ENCODE data around the gene TMEM221. TPM values are rescaled to one million over a fixed set of nuclear protein-coding genes. Genes with fewer than 3 reads are reported as not detected.

Gene TMEM221
- total and polyA plus RNA-seq, 10 of the 15 experiments (the other 5 are each of a cell fraction or from before 2014, with no cell fraction given) = 0.04 to 0.24 TPM; not detected in 8

- ChIA-PET RAD21 (ENCODE audit: unreplicated experiment) (interaction anchor here (0.6 kb wide), 1 partner anchor 367 kb away, joined by 3 read pairs; no protein-coding TSS in a partner anchor), CTCF (interaction anchor here (0.6 to 2.2 kb wide), 3 partner anchors 13 to 93 kb away, joined by 3 to 7 read pairs (median 3); no protein-coding TSS in a partner anchor)
- no TSS peak for BruUV-seq (replicated peaks)
- no peak for TF ChIP-seq CBFB (IDR thresholded peaks at IDR 0.05; ENCODE audit: low read depth)
- no peak for TF ChIP-seq SMC3 (IDR thresholded peaks at IDR 0.05; ENCODE audit: borderline replicate concordance, low read length)
- TF ChIP-seq POLR2AphosphoS5 (IDR thresholded peaks at IDR 0.05; ENCODE audit: low read length) = no peak
- TF ChIP-seq PRDM15 (CRISPR knock-in tag; IDR thresholded peaks at IDR 0.05) = no peak
- TF ChIP-seq CREB1 (IDR thresholded peaks at IDR 0.05; ENCODE audit: low read depth) = no peak
- TF ChIP-seq ZZZ3 (IDR thresholded peaks at IDR 0.05; ENCODE audit: control insufficient read depth, insufficient read length, low read depth) = no peak
- no peak for TF ChIP-seq BRCA1 (IDR thresholded peaks at IDR 0.05; ENCODE audit: low read depth, low read length)
- TF ChIP-seq ZNF384 (IDR thresholded peaks at IDR 0.05; ENCODE audit: borderline replicate concordance, low read depth, low read length) = no peak
- no peak for TF ChIP-seq IRF3 (IDR thresholded peaks at IDR 0.05)
- TF ChIP-seq RUNX3 (IDR thresholded peaks at IDR 0.05; ENCODE audit: low read length) = no peak
- TF ChIP-seq WRNIP1 (IDR thresholded peaks at IDR 0.05; ENCODE audit: borderline replicate concordance, low read depth, low read length) = no peak
- TF ChIP-seq ASH2L (IDR thresholded peaks at IDR 0.05; ENCODE audit: borderline replicate concordance, low read depth) = no peak
- no peak for TF ChIP-seq NR2C2 (IDR thresholded peaks at IDR 0.05; ENCODE audit: borderline replicate concordance, control insufficient read depth, insufficient read length, low read depth)
- TF ChIP-seq MTA2 (IDR thresholded peaks at IDR 0.05; ENCODE audit: low read depth) = no peak
- TF ChIP-seq, protein P1, sequence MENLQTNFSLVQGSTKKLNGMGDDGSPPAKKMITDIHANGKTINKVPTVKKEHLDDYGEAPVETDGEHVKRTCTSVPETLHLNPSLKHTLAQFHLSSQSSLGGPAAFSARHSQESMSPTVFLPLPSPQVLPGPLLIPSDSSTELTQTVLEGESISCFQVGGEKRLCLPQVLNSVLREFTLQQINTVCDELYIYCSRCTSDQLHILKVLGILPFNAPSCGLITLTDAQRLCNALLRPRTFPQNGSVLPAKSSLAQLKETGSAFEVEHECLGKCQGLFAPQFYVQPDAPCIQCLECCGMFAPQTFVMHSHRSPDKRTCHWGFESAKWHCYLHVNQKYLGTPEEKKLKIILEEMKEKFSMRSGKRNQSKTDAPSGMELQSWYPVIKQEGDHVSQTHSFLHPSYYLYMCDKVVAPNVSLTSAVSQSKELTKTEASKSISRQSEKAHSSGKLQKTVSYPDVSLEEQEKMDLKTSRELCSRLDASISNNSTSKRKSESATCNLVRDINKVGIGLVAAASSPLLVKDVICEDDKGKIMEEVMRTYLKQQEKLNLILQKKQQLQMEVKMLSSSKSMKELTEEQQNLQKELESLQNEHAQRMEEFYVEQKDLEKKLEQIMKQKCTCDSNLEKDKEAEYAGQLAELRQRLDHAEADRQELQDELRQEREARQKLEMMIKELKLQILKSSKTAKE (IDR thresholded peaks at IDR 0.05; ENCODE audit: low read depth, poor library complexity, severe bottlenecking) = no peak
Observed at GRCh38 chr19:17398902-17399527, 49.5 kb downstream of the TMEM221 start.

More at GRCh38 chr19:17398902-17399527, 49.5 kb downstream of the TMEM221 start:
- FAIRE-seq = no peak
- peaks cover 19% of the 10 kb centered on the region for H3K79me2 ChIP-seq (ENCODE audit: control insufficient read depth, insufficient read depth, low read length)
- H3K4me1 ChIP-seq (ENCODE audit: control insufficient read depth, insufficient read depth, low read length) = peaks cover 6% of the 10 kb centered on the region
- no peak overlapping the region for H3K4me2 ChIP-seq (ENCODE audit: control insufficient read depth, insufficient read depth)
- H2AFZ ChIP-seq (ENCODE audit: control insufficient read depth, low read depth, low read length) = no peak overlapping the region
- peaks cover 3% of the 10 kb centered on the region; the same call in 1 of the 2 replicates for H4K20me1 ChIP-seq (ENCODE audit: control insufficient read depth, insufficient read depth)
- ATAC-seq = no peak
- intact Hi-C loops (cut with micrococcal nuclease; ENCODE audit: unreplicated experiment) (no loop called here), in situ Hi-C loops (cut with MboI) (loop anchor here (5.0 kb wide), 1 partner anchor 68 kb away; no protein-coding TSS in a partner anchor)
- no peak overlapping the region for H3K4me3 ChIP-seq
- SMC1A ChIA-PET (ENCODE audit: uncharacterized antibody, unreplicated experiment) = interaction anchor here (1.0 kb wide), 1 partner anchor 20 kb away, joined by 3 read pairs; no protein-coding TSS in a partner anchor
- H3K36me3 ChIP-seq (ENCODE audit: control insufficient read depth in 2 of 2, insufficient read depth in 2 of 2, low read length in 1 of 2) = peaks cover 14 to 27% of the 10 kb centered on the region in 2 experiments
- no peak overlapping the region for H3K27ac ChIP-seq (ENCODE audit: control insufficient read depth, insufficient read depth)
- no peaks in the 10 kb centered on the region for H3K9me3 ChIP-seq (replicated peaks; ENCODE audit: control insufficient read depth, insufficient read depth, low read length)
- H3K27me3 ChIP-seq (replicated peaks in 1 of 2; ENCODE audit: control insufficient read depth in 2 of 2, insufficient read depth in 2 of 2, low read length in 1 of 2) = no peaks in the 10 kb centered on the region
- POLR2A ChIA-PET = interaction anchor here (0.6 kb wide), 1 partner anchor 924 kb away, joined by 3 read pairs; the partner anchor contains the start of gene LSM4
- 69% methylated on average over 8 of the region's 8 CpGs for WGBS (ENCODE audit: insufficient coverage, insufficient replicate concordance, low lambda C conversion rate, missing lambda C conversion rate)
- no peak overlapping the region for H3K9ac ChIP-seq (ENCODE audit: control insufficient read depth, insufficient read depth, low read length)
- no peak for DNase-seq (ENCODE audit: low read depth, low spot score)
